HepG2 (cell line): ENCODE measurements around the gene ZBTB48. TPM values are rescaled to one million over a fixed set of nuclear protein-coding genes. Genes with fewer than 3 reads are reported as not detected.

Experiments
- ATAC-seq: fragments of 200-7000 bp; cut with Tn5 transposase; 3 replicates; pipeline ENCODE4 v1.9.1; 2020; ENCODE audit warnings: mild to moderate bottlenecking, moderate library complexity
- BruUV-seq: library from RNA; stranded (reverse); fragments of 400-500 nt; replicated peaks from 2 replicates; lab custom pipeline; 2021; lab: Mats Ljungman, UMichigan
- CTCF ChIA-PET: fragments of 300-600 bp; formaldehyde crosslinking; extraction: SDS; loops from one replicate; lab custom pipeline; 2021; ENCODE audit warnings: low total read pairs, inconsistent platforms, low intra/inter-chr PET ratio; lab: Yijun Ruan, JAX
- POLR2A ChIA-PET: fragments of 350-600 bp; sonication (Branson Sonifier 250); formaldehyde crosslinking; loops from one replicate; lab custom pipeline; 2020; ENCODE audit warnings: antibody characterized with exemption, inconsistent platforms; lab: Yijun Ruan, JAX
- DNase-seq: peaks from one replicate; pipeline ENCODE4 v3.0.0-alpha.2; 2015; ENCODE audit warnings: low spot score
- FAIRE-seq: peaks from 3 replicates; lab custom pipeline; 2011; peaks lifted over from hg19 to GRCh38; lab: Jason Lieb, UNC
- H2AFZ ChIP-seq: one replicate; pipeline ENCODE4 v1.6.1; 2011; ENCODE audit warnings: low read length, inconsistent platforms
- H3K27ac ChIP-seq: fragments of 300-600 bp; 3 replicates; pipeline ENCODE4 v1.8.0; 2011; ENCODE audit warnings: mixed run types, mild to moderate bottlenecking, mixed read lengths, low read length, inconsistent platforms; ENCODE audit not compliant: insufficient read depth; ENCODE audit errors: extremely low read length
- H3K27me3 ChIP-seq, 2 experiments: fragments of 200-600 bp in 1 of 2; 2 replicates in 1 of 2; 3 replicates in 1 of 2; pipeline versions ENCODE4 v1.6.0 to v1.8.0; 2011; ENCODE audit warnings: low read length in 2 of 2, mild to moderate bottlenecking in 2 of 2, moderate library complexity in 2 of 2, inconsistent platforms in 1 of 2; ENCODE audit not compliant: insufficient read depth in 2 of 2, control insufficient read depth in 1 of 2
- H3K36me3 ChIP-seq, 2 experiments: fragments of 200-600 bp in 1 of 2; replicated peaks in 1 of 2; 2 replicates in 1 of 2; 3 replicates in 1 of 2; pipeline versions ENCODE4 v1.5.1 to v1.8.0; 2011; ENCODE audit warnings: low read length in 2 of 2, inconsistent platforms in 1 of 2; ENCODE audit not compliant: insufficient read depth in 2 of 2, control insufficient read depth in 1 of 2
- H3K4me1 ChIP-seq: 2 replicates; pipeline ENCODE4 v1.5.1; 2012; ENCODE audit warnings: low read length, inconsistent platforms; ENCODE audit not compliant: insufficient read depth
- H3K4me2 ChIP-seq: 2 replicates; pipeline ENCODE4 v1.6.0; 2011; ENCODE audit warnings: low read depth, low read length, inconsistent platforms
- H3K4me3 ChIP-seq, 3 experiments: fragments of 200-600 bp in 1 of 3; sonication (generic), shearing (Covaris generic) in 1 of 3; replicated peaks in 1 of 3; 2 replicates each; pipeline ENCODE4 v1.5.1; 2011 to 2016; ENCODE audit warnings: low read length in 3 of 3, inconsistent platforms in 2 of 3, low read depth in 2 of 3, mild to moderate bottlenecking in 2 of 3, control low read depth in 1 of 3, mixed read lengths in 1 of 3; ENCODE audit not compliant: insufficient read depth in 1 of 3
- H3K79me2 ChIP-seq: one replicate; pipeline ENCODE4 v1.6.1; 2011; ENCODE audit warnings: low read length, inconsistent platforms; ENCODE audit not compliant: insufficient read depth
- H3K9ac ChIP-seq: 2 replicates; pipeline ENCODE4 v1.6.0; 2011; ENCODE audit warnings: mild to moderate bottlenecking, low read depth, low read length, inconsistent platforms; ENCODE audit not compliant: insufficient read depth
- H3K9me3 ChIP-seq: 2 replicates; pipeline ENCODE4 v1.5.1; 2012; ENCODE audit warnings: mild to moderate bottlenecking, low read length
- H4K20me1 ChIP-seq: 2 replicates; pipeline ENCODE4 v1.6.0; 2011; ENCODE audit warnings: inconsistent platforms, mild to moderate bottlenecking, low read length, moderate library complexity; ENCODE audit not compliant: insufficient read depth
- CENPT ChIP-seq: sonication (generic); formaldehyde crosslinking; IDR thresholded peaks from 2 replicates; pipeline ENCODE4 v1.8.0; 2022; ENCODE audit warnings: low read depth, mild to moderate bottlenecking, moderate library complexity, missing genetic modification reagents
- E2F5 ChIP-seq: sonication (generic); formaldehyde crosslinking; conservative IDR thresholded peaks from 2 replicates; pipeline ENCODE4 v1.4.0; 2020; ENCODE audit warnings: missing genetic modification reagents
- ETV5 ChIP-seq: IDR thresholded peaks from 2 replicates; pipeline ENCODE4 v1.6.1; 2018; ENCODE audit warnings: missing biosample characterization, missing genetic modification reagents, inconsistent platforms, borderline replicate concordance
- FOXO1 ChIP-seq: sonication (generic); formaldehyde crosslinking; IDR thresholded peaks from 2 replicates; pipeline ENCODE4 v1.4.0; 2020; ENCODE audit warnings: missing genetic modification reagents
- HNF4G ChIP-seq, 2 experiments: sonication (generic) in 1 of 2; formaldehyde crosslinking in 1 of 2; IDR thresholded peaks; 2 replicates each; pipeline versions ENCODE4 v1.4.0 to v1.6.1; 2011 to 2020; ENCODE audit warnings: borderline replicate concordance in 2 of 2, low read depth in 2 of 2, mild to moderate bottlenecking in 2 of 2, low read length in 1 of 2, missing genetic modification reagents in 1 of 2, moderate library complexity in 1 of 2
- PHF21A ChIP-seq: sonication (generic); formaldehyde crosslinking; IDR thresholded peaks from 2 replicates; pipeline ENCODE4 v1.5.0; 2020; ENCODE audit warnings: mild to moderate bottlenecking, missing genetic modification reagents
- PRDM4 ChIP-seq: sonication (generic); formaldehyde crosslinking; IDR thresholded peaks from 2 replicates; pipeline ENCODE4 v1.9.0; 2021; ENCODE audit warnings: missing genetic modification reagents, borderline replicate concordance
- RBFOX2 ChIP-seq: fragments of 200-400 bp; formaldehyde crosslinking; IDR thresholded peaks from 2 replicates; pipeline ENCODE4 v1.6.1; 2017; ENCODE audit warnings: low read depth, mild to moderate bottlenecking, low read length
- RORA ChIP-seq: sonication (generic); formaldehyde crosslinking; IDR thresholded peaks from 2 replicates; pipeline ENCODE4 v1.5.0; 2020; ENCODE audit warnings: mild to moderate bottlenecking, missing genetic modification reagents, moderate library complexity
- SMC3 ChIP-seq: IDR thresholded peaks from 2 replicates; pipeline ENCODE4 v1.6.1; 2011; ENCODE audit warnings: low read length, improper control_type of control experiment
- SPEN ChIP-seq: sonication (generic); formaldehyde crosslinking; IDR thresholded peaks from 2 replicates; pipeline ENCODE4 v1.5.1; 2020; ENCODE audit warnings: low read depth, mild to moderate bottlenecking, missing genetic modification reagents
- TFAP4 ChIP-seq: sonication (generic); IDR thresholded peaks from 2 replicates; pipeline ENCODE4 v1.6.1; 2016; ENCODE audit warnings: low read depth, borderline replicate concordance
- YEATS4 ChIP-seq: sonication (generic); formaldehyde crosslinking; IDR thresholded peaks from 2 replicates; pipeline ENCODE4 v1.4.0; 2020; ENCODE audit warnings: missing genetic modification reagents, borderline replicate concordance
- ZNF512B ChIP-seq: sonication (generic); formaldehyde crosslinking; IDR thresholded peaks from 2 replicates; pipeline ENCODE4 v1.5.1; 2020; ENCODE audit warnings: missing genetic modification reagents, mild to moderate bottlenecking, borderline replicate concordance
- ZNF607 ChIP-seq: sonication (generic); formaldehyde crosslinking; IDR thresholded peaks from 2 replicates; pipeline ENCODE4 v1.5.1; 2020; ENCODE audit warnings: missing genetic modification reagents, mild to moderate bottlenecking, borderline replicate concordance
- WGBS: methylation state at CpG from one replicate; pipeline ENCODE4 v1.1.6; 2017; ENCODE audit warnings: low lambda C conversion rate; 5-methylcytosine and 5-hydroxymethylcytosine counted together
- in situ Hi-C: cut with HindIII; loops from 2 replicates; pipeline ENCODE4 v1.10.0; 2017; ENCODE audit warnings: low pct_unique_long_range_greater_than_20kb; ENCODE audit not compliant: extremely low pct_ligation_motif_present
- intact Hi-C: fragments of 100-400 bp; cut with micrococcal nuclease; formaldehyde crosslinking; loops from one replicate; pipeline ENCODE4 v1.10.0; 2022; ENCODE audit not compliant: unreplicated experiment
- polyA plus RNA-seq, 8 experiments: library from polyadenylated mRNA; depleted of rRNA in 3 of 8; stranded (reverse) in 7 of 8; unstranded in 1 of 8; fragments of >200 nt; fragmentation: Illumina TruSeq in 4 of 8; extraction: Trizol in 4 of 8; gene quantifications; 2 replicates each; pipeline versions ENCODE4 v1.2.1 to v1.2.3, GENCODE V29; 2011 to 2016; ENCODE audit warnings: low read depth in 4 of 8, missing spikeins in 1 of 8, mixed read lengths in 1 of 8; ENCODE audit not compliant: insufficient read depth in 1 of 8
- total RNA-seq, 5 experiments: library from RNA; depleted of rRNA; stranded (reverse); fragments of >200 nt; fragmentation: Illumina TruSeq; extraction: Trizol; gene quantifications; 2 replicates each; pipeline ENCODE4 v1.2.3, GENCODE V29; 2016; ENCODE audit warnings: low read depth in 1 of 5

Gene ZBTB48
- total and polyA plus RNA-seq, 2 of the 13 experiments (the other 11 are each of a cell fraction or from before 2014, with no cell fraction given): 13.0 to 17.1 TPM

GRCh38 chr1:6580119-6580592, 362 bp downstream of the ZBTB48 start:
- H3K36me3 ChIP-seq: no peaks in the 10 kb centered on the region
- intact Hi-C loops (loop anchor here (5.0 kb wide), 1 partner anchor 47 kb away; no protein-coding TSS in a partner anchor), in situ Hi-C loops (no loop called here)
- no peaks in the 10 kb centered on the region for H3K27me3 ChIP-seq
- H3K4me2 ChIP-seq: peak overlapping the region; percentile 96
- H4K20me1 ChIP-seq: peaks cover 4% of the 10 kb centered on the region; the same call in 1 of the 2 replicates
- TSS peak; percentile 60 for BruUV-seq
- H3K9me3 ChIP-seq: no peaks in the 10 kb centered on the region
- H3K79me2 ChIP-seq: peaks cover 15% of the 10 kb centered on the region
- no peak overlapping the region for H2AFZ ChIP-seq
- CTCF ChIA-PET: no interaction called here
- POLR2A ChIA-PET: interaction anchor here (1.0 to 5.2 kb wide), 10 partner anchors 9 to 55 kb away, joined by 3 to 113 read pairs (median 6); partner anchors contain the start of genes KLHL21, NOL9 and TAS1R1
- DNase-seq: no peak
- peak; percentile 11 for ATAC-seq
- H3K4me3 ChIP-seq: peak overlapping the region; percentile 88 to 98 (median 91)
- peak overlapping the region; percentile 82 for H3K9ac ChIP-seq
- H3K27ac ChIP-seq: peak overlapping the region; percentile 84
- FAIRE-seq: no peak
- WGBS: 1% methylated on average over 26 of the region's 30 CpGs
- peaks cover 57% of the 10 kb centered on the region for H3K4me1 ChIP-seq
- TF ChIP-seq RORA: no peak
- TF ChIP-seq TFAP4: peak; percentile 0; the same call in 1 of the 2 replicates
- 0 out of 2 replicates have a peak, but pooled peaks have one; percentile 10 for TF ChIP-seq YEATS4 (CRISPR knock-in tag)
- 0 out of 2 replicates have a peak, but pooled peaks have one; percentile 2 for TF ChIP-seq SPEN (CRISPR knock-in tag)
- TF ChIP-seq RBFOX2: peak; percentile 6; the same call in 1 of the 2 replicates
- peak; percentile 3; the same call in 1 of the 2 replicates for TF ChIP-seq ETV5 (CRISPR knock-in tag)
- TF ChIP-seq PRDM4 (CRISPR knock-in tag): no peak
- 0 out of 2 replicates have a peak, but pooled peaks have one; percentile 30 for TF ChIP-seq ZNF512B (CRISPR knock-in tag)
- TF ChIP-seq PHF21A (CRISPR knock-in tag): no peak
- no peak for TF ChIP-seq HNF4G (IDR thresholded peaks at IDR 0.05; ENCODE audit: borderline replicate concordance, low read depth, low read length)
- peak; percentile 11; the same call in 1 of the 2 replicates for TF ChIP-seq HNF4G (CRISPR knock-in tag; IDR thresholded peaks at IDR 0.05; ENCODE audit: borderline replicate concordance, low read depth)
- TF ChIP-seq ZNF607 (CRISPR knock-in tag): no peak
- TF ChIP-seq CENPT (CRISPR knock-in tag): no peak
- TF ChIP-seq E2F5 (CRISPR knock-in tag): peak; percentile 32; the same call in 1 of the 2 replicates
- TF ChIP-seq SMC3: no peak
- no peak for TF ChIP-seq FOXO1 (CRISPR knock-in tag)
